ENCODE measurements around the gene TMEM223.

- TF ChIP-seq EZH2 (optimal IDR thresholded peaks at IDR 0.05; ENCODE audit: low read depth, low read length) (no peak), CTCF (IDR thresholded peaks at IDR 0.05; ENCODE audit: low read length) (no peak)
Observed at GRCh38 chr11:62796281-62796680, 4.5 kb upstream of the TMEM223 start.
